ENCODE results near the gene C1QTNF1. TPM values are rescaled to one million over a fixed set of nuclear protein-coding genes. Genes with fewer than 3 reads are reported as not detected.

C1QTNF1 gene
- total and polyA plus RNA-seq, 9 of the 15 experiments (the other 6 are each of a cell fraction or from before 2014, with no cell fraction given): 0.09 TPM; not detected in 8

DNA sequence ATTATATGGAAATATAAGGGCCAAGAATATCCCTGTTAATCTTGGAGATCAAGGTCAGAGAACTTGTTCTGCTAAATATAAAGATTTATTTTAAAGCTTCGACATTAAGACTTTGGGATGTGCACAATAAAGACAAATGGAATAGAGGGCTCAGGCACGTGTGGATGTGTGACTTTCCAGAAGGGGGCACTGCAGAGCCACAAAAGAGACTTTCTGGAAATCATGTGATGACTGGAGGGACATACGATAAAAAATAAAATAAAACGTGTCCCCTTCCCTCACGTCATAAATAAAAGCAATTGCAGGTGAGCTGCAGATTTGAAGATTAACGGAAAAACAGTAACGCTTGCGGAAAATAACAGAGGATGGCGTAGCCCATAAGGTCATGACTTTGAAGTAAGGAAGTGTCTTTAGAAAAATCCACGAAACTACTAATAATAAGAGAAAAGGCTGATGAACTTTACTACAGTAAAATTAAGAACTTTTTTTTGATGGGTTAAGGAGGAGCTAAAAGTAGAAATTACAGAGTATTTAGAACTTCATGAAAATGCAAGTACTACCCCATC lies 41.2 kb downstream of the C1QTNF1 start (continued):
- peak; percentile 44 for TF ChIP-seq MYC (IDR thresholded peaks at IDR 0.05; ENCODE audit: low read depth, low read length)
- no peak for TF ChIP-seq MYC (CRISPR knock-in tag; IDR thresholded peaks at IDR 0.05; ENCODE audit: borderline replicate concordance, low read depth)

- in situ Hi-C loops (cut with MboI): loop anchor here (25.0 kb wide), 1 partner anchor 320 kb away; no protein-coding TSS in a partner anchor
- DNase-seq (ENCODE audit: extremely low read depth in 1 of 4, low spot score in 3 of 4) (no peak), ATAC-seq (no peak), FAIRE-seq (no peak)
- no peak overlapping the region for H3K9ac ChIP-seq (ENCODE audit: insufficient read depth in 1 of 2, low read depth in 2 of 2, low read length in 2 of 2)
- H3K4me2 ChIP-seq (ENCODE audit: insufficient read depth, low read length): no peak overlapping the region
- POLR2A ChIA-PET: interaction anchor here (0.6 to 1.2 kb wide), 3 partner anchors 9 to 327 kb away, joined by 3 to 4 read pairs (median 3); no protein-coding TSS in a partner anchor
- H3K4me1 ChIP-seq (replicated peaks in 1 of 2; ENCODE audit: control insufficient read depth in 2 of 2, insufficient read depth in 2 of 2, low read length in 2 of 2): no peaks in the 10 kb centered on the region
- H4K20me1 ChIP-seq (replicated peaks; ENCODE audit: control insufficient read depth, insufficient read depth, low read length): no peaks in the 10 kb centered on the region
- no peak overlapping the region for H2AFZ ChIP-seq (ENCODE audit: low read depth, low read length)
- H3K27me3 ChIP-seq (ENCODE audit: control insufficient read depth in 2 of 2, insufficient read depth in 2 of 2, low read length in 2 of 2): peaks cover 17 to 20% of the 10 kb centered on the region in 2 experiments; a peak in 4 of 5 replicates
- H3K36me3 ChIP-seq (ENCODE audit: control insufficient read depth, insufficient read depth, low read length): no peaks in the 10 kb centered on the region
- intact Hi-C loops (cut with micrococcal nuclease): no loop called here
- no peaks in the 10 kb centered on the region for H3K9me1 ChIP-seq (ENCODE audit: control insufficient read depth, insufficient read depth, low read length)
- no peak overlapping the region for H3K27ac ChIP-seq (ENCODE audit: extremely low read depth, low read depth, low read length)
- H3K9me3 ChIP-seq (replicated peaks; ENCODE audit: control insufficient read depth, insufficient read depth, low read depth, low read length): no peaks in the 10 kb centered on the region; the same call in 1 of the 2 replicates
- 0% methylated on average over 6 of the region's 6 CpGs for WGBS (ENCODE audit: insufficient coverage, low coverage, missing lambda C conversion rate)
- no peaks in the 10 kb centered on the region for H3K79me2 ChIP-seq (ENCODE audit: control insufficient read depth, insufficient read depth, low read length)
- BruUV-seq (replicated peaks): no TSS peak
- CTCF ChIA-PET (ENCODE audit: low intra/inter-chr PET ratio): no interaction called here
- no peak overlapping the region for H3K4me3 ChIP-seq
- TF ChIP-seq ETV1 (tag; conservative IDR thresholded peaks at IDR 0.05; ENCODE audit: low read depth) (no peak), ZBTB9 (CRISPR knock-in tag; IDR thresholded peaks at IDR 0.05) (no peak), KLF10 (CRISPR knock-in tag; IDR thresholded peaks at IDR 0.05) (no peak), NCOA6 (IDR thresholded peaks at IDR 0.05) (no peak), RBM39 (optimal IDR thresholded peaks at IDR 0.05; ENCODE audit: low read depth, low read length) (no peak), CXXC5 (CRISPR knock-in tag; IDR thresholded peaks at IDR 0.05) (no peak), RAD51 (IDR thresholded peaks at IDR 0.05; ENCODE audit: borderline replicate concordance, low read depth) (no peak), STAT5B (CRISPR knock-in tag; IDR thresholded peaks at IDR 0.05) (no peak)
- TF ChIP-seq, protein P1, sequence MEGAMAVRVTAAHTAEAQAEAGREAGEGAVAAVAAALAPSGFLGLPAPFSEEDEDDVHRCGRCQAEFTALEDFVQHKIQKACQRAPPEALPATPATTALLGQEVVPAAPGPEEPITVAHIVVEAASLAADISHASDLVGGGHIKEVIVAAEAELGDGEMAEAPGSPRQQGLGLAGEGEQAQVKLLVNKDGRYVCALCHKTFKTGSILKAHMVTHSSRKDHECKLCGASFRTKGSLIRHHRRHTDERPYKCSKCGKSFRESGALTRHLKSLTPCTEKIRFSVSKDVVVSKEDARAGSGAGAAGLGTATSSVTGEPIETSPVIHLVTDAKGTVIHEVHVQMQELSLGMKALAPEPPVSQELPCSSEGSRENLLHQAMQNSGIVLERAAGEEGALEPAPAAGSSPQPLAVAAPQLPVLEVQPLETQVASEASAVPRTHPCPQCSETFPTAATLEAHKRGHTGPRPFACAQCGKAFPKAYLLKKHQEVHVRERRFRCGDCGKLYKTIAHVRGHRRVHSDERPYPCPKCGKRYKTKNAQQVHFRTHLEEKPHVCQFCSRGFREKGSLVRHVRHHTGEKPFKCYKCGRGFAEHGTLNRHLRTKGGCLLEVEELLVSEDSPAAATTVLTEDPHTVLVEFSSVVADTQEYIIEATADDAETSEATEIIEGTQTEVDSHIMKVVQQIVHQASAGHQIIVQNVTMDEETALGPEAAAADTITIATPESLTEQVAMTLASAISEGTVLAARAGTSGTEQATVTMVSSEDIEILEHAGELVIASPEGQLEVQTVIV (CRISPR knock-in tag; IDR thresholded peaks at IDR 0.05; ENCODE audit: borderline replicate concordance): no peak
- TF ChIP-seq, protein P2, sequence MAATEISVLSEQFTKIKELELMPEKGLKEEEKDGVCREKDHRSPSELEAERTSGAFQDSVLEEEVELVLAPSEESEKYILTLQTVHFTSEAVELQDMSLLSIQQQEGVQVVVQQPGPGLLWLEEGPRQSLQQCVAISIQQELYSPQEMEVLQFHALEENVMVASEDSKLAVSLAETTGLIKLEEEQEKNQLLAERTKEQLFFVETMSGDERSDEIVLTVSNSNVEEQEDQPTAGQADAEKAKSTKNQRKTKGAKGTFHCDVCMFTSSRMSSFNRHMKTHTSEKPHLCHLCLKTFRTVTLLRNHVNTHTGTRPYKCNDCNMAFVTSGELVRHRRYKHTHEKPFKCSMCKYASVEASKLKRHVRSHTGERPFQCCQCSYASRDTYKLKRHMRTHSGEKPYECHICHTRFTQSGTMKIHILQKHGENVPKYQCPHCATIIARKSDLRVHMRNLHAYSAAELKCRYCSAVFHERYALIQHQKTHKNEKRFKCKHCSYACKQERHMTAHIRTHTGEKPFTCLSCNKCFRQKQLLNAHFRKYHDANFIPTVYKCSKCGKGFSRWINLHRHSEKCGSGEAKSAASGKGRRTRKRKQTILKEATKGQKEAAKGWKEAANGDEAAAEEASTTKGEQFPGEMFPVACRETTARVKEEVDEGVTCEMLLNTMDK (IDR thresholded peaks at IDR 0.05; ENCODE audit: borderline replicate concordance, insufficient read depth, low read depth, low read length, poor library complexity, severe bottlenecking): no peak
- TF ChIP-seq, protein P3, sequence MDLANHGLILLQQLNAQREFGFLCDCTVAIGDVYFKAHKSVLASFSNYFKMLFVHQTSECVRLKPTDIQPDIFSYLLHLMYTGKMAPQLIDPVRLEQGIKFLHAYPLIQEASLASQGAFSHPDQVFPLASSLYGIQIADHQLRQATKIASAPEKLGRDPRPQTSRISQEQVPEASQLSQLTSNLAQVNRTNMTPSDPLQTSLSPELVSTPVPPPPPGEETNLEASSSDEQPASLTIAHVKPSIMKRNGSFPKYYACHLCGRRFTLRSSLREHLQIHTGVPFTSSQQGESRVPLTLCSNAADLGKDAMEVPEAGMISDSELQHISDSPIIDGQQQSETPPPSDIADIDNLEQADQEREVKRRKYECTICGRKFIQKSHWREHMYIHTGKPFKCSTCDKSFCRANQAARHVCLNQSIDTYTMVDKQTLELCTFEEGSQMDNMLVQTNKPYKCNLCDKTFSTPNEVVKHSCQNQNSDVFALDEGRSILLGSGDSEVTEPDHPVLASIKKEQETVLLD (IDR thresholded peaks at IDR 0.05): no peak
These were observed 43.0 kb downstream of the C1QTNF1 start for GRCh38 chr17:79066963-79067362.

All from K562 (cell line).